Measurements from ENCODE around the gene FAXDC2.

The FAXDC2 gene, protein sequence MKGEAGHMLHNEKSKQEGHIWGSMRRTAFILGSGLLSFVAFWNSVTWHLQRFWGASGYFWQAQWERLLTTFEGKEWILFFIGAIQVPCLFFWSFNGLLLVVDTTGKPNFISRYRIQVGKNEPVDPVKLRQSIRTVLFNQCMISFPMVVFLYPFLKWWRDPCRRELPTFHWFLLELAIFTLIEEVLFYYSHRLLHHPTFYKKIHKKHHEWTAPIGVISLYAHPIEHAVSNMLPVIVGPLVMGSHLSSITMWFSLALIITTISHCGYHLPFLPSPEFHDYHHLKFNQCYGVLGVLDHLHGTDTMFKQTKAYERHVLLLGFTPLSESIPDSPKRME
- total RNA-seq, result 0 reads per million in 2 experiments

DNA sequence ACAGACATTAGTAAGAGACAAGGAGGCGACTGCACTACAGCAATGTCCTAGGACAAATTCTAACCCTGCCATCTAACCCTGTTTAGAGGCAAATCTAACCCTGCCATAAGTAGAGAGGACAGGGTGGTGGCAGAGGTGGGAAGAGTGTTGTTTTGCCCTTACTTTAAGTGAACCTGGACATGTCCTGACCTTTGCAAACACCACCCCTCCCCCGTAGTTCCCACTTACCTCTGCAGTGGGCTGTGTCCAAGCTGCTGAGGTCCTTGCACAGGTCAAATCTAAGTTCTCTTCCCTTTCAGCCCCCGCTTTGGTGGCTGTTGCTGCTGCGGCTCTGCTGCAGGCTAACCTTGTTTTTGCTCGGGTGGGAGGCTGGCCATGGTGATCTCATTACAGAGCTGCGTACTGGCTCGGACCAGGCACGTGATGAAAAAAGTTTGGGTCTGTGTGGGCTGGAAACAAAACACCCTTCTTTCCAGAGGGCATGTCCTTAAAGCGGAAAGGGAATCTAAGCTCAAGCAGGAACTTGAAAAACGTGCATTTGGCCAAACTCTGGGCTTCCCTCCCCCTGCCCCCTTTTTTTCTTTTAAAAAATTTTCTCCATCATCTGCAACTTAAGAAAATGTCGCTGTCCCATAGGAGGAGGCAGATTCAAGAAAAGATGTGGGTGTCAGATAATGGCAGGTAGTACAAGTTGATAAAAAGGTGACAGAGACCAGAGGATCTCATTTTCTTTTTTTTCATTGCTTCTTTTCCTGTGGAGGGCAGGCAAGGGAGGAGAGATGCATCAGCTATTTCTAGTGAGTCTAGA lies at the start of gene FAXDC2:
FAXDC2 (minus strand) TSS at position 349 of the 808 bp plus-strand sequence. CDS start 12,425 bp downstream, outside the sequence.
- no peak for DNase-seq (ENCODE audit: low read depth)

DNA sequence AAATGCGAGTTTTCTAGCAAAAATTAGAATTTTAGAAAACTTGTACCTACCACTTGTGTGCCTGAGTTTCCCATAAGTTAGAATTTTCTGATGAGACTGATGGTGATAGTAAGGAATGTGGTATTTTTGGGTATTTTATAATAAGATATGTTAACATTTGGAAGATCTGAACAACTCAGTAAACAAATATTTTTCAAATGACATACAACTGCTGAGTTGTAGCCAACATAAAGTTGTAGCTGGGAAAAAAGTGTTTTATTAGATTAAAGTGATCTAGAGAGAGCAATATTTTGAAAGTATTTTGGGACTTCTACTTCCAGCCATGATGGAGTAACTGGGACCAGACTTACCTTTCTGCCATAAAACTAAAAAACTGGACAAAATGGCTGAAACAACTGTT lies 49.7 kb upstream of the FAXDC2 start:
- no peak for DNase-seq (ENCODE audit: low read depth)

DNA sequence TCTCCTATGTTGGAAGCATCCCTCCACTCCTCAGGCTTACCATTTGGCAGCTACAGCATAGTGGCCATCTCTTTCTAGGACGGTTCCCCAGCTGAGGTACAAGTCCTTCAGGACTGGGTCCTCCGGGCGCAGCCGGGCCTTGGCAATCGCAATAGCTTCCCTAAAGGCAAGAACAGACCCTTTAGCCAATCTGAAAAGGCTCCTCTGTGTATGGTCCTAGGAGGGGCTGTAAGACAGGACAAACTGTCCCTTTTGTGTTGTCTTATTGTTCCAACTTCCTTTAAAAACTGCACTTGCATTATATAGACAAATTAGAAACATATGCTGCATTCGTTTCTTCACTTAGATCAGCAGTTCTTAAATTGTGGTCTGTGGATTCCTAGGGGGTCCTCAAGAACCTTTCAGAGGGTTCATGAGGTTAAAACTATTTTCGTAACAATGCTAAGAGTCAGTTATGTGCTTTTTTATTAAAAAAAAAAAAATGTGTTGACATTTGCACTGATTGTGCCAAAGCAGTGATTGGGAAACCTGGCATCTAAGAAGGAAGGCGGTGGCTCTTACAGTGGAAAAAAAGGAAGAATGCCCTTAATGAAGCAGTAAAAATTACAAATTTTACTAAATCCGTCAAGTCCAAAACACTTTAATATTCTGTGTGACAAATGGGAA lies 48.9 kb upstream of the FAXDC2 start:
- no peak for DNase-seq (ENCODE audit: low read depth)

DNA sequence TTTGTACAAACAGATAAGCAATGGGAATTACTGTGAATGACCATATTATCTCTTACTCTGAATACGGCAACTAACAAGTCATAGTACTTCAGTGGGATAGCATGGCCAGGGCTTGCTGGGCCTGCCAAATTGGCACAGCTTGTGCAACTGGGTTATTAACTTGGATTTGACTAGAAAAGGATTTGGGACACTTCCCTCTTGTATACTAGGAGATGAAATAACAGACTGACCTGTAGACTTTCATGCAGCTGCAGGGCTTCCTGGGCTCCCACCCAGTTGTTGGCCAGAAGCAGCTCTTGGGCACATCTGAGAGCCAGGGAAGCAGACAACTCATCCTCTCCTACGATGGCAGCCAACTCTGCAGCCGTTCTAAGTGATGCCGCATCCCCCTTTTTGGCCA lies 47.8 kb upstream of the FAXDC2 start:
- no peak for DNase-seq (ENCODE audit: low read depth)

DNA sequence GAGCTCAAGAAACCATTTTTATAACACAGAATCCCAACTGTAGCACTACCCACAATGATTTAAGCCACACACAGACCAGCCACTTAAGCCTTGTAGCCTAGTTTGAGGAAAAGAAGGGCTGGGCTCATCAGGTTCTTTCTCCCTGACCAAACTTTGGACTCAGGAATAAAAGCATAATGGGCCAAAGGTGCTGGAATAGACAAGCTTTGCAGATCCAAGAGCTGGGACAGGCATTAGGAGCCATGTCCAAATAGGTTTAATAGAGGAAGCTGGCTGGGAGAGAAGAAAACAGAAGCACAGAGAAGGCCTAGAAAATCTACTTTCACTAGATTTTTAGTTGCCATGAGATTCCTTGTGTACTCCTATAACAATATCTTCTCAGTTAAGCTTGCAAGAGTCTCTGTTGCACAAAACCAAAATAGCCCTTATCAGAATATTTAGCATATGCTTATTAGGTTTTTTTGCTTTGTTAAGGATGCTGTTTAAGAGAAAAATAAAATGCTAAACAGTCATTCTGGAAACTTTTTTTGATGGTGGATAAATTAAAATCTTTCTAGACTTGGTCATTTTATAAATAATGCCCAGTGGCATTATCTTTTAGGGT lies 46.3 kb upstream of the FAXDC2 start:
- DNase-seq (ENCODE audit: low read depth), result no peak

DNA sequence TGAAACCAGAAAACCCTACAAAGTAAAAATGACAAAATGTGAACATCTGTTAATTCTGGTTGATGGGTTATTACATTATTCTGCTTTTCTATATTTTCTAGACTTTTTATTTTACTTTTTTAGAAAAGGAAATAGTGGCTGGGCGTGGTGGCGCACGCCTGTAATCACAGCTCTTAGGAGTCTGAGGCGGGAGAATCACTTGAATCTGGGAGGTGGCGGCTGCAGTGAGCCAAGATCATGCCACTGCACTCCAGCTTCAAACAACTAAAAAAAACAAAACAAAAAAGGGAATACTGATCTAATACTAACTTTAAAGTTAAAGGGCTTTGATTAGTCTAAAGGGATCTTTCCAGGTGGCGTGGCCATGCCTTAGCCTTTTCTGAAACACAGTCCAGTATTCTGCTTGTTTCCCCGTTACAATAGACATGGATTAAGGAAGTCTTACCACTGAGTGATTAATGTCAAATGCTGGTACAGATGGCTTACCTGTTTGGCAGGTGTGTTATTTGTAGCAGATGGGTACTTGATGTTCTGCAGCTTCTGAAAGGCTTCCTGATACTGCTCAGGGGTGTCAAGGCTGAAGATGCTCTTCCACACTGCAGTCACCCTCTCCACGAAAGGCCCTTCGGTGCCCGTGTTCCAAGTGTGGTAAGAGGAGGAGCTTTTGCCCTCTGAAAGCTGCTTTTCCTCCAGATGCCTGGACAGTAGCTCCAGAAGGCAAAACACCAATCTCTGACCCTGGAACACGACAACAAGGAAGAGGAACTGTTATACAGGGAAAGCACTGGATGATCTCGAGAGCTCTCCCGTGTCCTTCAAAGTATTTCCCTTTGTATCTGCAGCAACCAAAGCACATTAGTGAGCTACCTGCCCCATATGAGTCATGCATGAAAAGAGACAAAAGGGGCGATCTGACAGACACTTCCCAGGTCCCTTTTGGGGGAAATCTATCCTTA lies 45.5 kb upstream of the FAXDC2 start:
- DNase-seq (ENCODE audit: low read depth), result no peak

DNA sequence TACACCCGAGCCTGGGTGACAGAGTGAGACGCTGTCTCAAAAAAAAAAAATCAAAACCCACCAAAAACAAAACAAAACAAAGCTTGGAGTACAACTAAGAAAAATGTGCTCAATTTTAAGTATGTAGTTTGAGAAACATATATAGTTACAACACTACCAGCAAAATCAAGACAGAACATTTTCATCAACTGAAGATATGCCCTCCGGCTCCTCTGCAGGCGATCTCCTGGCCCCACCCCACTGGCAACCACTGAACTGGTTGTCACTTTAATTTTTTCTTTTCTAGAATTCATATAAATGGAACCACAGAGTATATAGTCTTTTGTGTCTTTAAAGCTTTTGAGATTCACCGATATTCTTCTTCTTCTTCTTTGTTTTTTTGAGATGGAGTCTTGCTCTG lies 43.0 kb upstream of the FAXDC2 start:
- no peak for DNase-seq (ENCODE audit: low read depth)

DNA sequence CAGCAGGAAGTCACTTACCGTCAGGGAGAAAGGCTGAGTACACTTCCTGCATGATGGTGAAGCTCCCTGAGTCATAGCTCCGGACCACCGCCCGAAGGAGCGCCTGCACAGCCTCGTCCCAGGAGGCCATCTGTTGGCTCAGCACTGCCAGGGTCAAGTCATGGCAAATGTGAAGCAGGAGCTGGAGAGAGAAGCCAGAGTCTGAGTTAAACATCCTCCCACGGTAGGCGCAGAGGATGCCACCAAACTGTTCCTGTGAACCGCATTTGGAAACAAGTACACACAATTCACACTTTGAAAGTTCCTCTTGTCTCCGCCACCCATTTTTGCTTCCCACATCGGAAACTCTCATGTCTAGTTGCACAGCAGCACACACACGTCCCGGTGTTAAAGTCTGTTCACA lies 42.0 kb upstream of the FAXDC2 start:
- DNase-seq (ENCODE audit: low read depth), result no peak

DNA sequence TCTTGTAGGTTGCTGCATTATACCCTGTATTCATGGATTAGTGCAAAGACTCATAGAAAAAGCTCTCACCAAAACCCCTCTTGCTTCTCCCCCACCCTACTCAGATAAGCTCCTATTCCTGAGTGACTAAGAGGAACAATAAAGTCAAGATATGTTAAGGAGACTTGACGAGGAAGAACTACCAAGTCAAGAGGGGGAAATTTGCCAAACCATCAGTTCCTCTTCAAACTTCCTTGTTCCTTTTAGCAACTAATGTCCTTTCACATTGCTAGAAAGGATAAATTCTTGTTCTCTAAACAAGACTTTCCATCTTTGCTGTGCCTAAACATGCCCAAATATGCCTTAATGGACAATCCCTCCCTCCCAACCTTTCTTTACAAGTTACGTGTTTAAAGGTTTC lies 35.0 kb upstream of the FAXDC2 start:
- DNase-seq (ENCODE audit: low read depth), result no peak

DNA sequence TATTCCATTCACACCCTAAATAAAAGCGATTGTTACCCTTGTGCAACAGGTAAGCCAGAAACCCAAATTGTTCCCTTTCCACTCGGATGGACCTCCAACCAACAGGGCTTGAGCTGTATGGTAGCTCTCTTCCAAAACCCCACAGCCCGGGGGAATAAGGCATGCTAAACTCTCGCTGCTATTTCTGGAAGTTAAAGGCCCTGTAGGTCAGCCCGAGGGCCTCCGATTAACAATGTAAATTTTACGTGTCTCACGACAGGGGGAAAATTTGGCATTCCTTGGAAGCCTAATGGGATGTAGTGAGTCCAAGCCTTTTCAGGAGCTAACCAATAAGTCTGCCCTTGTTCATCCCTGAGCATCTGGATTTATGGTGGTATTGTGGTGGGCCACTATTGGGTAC lies 34.0 kb upstream of the FAXDC2 start:
- no peak for DNase-seq (ENCODE audit: low read depth)

DNA sequence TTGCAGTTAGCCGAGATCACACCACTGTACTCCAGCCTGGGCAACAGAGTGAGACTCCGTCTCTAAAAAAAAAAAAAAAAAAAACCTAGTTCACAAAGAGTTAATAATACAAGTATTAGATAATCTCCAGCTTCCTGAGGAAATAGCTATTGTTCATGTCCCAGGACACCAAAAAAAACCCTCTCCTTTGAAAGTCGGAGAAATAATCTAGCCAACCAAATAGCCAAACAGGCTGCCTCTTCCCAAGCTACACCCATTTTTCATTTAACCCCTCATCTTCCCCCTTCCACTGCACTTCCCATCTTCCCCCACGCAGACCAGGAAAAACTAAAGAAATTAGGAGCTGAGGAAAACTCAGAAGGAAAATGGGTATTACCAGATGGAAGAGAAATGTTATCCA lies 31.6 kb upstream of the FAXDC2 start:
- no peak for DNase-seq (ENCODE audit: low read depth)

DNA sequence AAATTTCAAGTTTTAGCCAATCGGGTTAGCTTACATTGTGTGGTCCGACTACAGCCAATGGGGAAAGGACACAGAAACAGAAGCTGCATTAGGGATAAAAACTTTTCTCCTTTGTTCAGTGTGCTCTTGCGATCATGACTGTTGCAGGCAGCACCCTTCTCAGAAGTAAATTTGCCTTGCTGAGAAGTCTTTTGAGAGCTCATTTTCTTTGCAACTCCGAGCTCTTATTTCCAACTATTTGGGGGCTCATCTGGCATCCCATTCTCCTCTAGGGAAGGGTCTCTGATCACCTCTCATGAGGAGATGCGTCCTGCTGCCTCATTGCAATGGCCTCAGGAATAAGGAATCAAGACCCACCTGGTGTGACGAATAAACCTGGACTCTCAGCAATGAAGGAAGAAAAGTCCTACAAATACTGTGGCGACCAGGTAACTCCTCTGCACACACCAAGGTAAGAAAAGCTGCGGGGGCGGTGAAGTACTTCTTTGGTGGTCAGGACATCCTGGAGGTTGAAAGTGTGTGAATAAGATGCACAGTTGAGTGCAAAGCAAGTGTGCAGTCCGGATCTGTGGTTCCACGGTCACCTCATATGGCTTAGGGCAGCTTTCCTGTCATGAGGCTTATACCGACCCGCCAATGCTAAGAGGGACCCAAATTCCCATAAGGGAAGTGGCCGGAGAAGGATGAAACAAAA lies 28.4 kb upstream of the FAXDC2 start:
- no peak for DNase-seq (ENCODE audit: low read depth)

DNA sequence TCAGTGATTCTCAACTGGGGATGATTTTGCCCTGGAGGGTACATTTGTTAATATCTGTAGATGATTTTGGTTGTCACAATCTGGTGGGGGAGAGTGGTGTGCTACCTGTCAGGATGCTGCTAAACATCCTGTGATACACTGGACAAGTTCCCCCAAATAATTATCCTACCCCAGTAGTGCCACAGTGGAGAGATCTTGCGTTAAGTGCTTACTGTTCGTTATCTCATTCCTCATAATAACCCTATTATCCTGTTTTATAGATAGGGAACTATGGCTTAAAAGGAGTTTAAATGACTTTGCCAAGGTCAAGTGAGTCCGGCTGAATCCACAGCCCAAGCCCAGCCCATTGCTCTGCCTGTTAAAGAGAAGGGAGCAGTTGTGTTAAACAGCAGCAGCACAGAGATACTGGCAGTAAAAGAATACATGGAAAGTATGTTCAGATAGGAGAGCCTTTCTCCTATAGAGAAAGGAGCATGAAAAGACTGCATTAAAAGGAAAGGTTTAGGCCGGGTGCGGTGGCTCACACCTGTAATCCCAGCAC lies 23.5 kb upstream of the FAXDC2 start:
- DNase-seq (ENCODE audit: low read depth), result no peak

DNA sequence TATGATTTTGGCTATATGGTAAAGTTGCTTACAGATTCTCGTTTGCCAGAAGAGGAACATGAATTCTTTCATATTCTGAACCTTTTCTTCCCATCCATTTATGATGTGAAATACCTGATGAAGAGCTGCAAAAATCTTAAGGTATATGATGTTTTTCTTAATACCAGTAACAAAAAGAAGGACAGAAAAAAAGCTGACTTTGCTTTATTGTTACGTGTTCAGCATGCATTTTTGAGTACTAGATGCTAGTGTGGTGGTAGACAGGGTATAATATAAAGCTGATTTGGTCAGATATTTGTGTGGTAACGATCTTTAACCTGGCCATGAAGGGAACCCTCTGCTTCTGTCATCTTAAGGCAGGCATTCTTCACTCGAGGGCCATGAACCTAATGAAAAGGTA lies 21.3 kb upstream of the FAXDC2 start:
- no peak for DNase-seq (ENCODE audit: low read depth)

DNA sequence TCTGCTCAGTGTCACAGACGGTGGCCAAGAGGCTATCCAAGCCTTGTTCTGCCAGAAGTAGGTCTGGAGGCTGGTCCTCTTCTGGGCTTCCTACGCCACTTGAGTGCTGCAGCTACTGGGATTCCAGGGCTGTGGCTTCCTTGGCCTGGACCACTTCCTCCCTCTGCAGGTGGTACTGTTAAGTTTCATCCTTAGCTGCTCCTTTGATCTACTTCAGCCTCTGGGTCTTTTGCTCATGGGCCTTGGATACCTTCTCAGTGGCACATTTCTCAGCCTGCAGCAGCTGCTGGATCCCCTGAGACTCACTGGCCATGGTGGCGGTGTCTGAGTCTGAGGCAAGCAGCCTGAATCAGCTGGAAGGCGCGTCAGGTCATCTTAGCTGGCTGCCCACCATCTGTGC lies 18.3 kb upstream of the FAXDC2 start:
- no peak for DNase-seq (ENCODE audit: low read depth)

DNA sequence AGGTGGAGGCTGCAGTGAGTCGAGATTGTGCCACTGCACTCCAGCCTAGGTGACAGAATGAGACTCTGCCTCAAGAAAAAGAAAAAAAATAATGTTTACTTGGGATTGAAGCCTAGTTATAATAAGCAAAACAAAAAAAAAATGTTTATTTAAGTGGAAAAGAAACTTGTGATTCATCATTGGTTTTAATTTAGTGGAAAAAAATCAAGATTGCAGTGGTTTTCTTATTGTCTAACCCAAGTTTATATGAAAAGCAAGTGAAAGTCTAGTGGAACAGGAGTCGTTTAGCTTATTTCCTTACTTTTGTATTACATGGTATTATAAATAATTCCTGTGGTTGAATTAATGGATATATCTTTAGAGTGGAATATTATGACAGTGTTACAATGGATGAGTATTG lies 16.4 kb upstream of the FAXDC2 start:
- DNase-seq (ENCODE audit: low read depth), result no peak

DNA sequence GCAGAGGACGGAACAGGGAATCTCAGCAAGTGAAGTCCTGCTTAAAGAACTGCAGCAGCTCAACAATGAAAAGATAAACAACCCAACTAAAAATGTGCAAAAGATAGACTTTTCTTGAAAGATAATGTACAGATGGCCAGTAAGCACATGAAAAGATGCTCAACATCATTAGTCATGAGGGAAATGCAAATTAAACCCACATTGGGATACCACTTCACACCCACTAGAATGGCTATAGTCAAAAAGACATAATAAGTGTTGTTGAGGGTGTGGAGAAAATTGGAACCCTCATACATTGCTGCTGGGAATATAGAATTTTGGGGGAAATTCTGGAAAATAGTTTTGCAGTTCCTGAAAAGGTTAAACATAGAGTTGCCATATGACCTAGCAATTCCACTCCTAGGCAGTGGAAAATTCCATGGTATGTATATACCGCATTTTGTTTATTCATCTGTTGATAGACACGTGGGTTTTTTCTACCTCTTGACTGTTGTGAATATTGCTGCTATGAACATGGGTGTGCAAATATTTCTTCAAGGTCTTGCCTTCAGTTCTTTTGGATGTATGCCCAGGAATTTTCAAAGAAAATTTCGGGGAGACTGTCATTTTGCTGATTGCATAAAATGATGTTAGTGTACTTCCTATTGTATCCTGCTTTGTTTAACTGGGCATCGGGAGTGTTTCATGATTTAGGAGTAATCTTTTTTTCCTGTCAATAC lies 15.2 kb upstream of the FAXDC2 start:
- DNase-seq (ENCODE audit: low read depth), result no peak

DNA sequence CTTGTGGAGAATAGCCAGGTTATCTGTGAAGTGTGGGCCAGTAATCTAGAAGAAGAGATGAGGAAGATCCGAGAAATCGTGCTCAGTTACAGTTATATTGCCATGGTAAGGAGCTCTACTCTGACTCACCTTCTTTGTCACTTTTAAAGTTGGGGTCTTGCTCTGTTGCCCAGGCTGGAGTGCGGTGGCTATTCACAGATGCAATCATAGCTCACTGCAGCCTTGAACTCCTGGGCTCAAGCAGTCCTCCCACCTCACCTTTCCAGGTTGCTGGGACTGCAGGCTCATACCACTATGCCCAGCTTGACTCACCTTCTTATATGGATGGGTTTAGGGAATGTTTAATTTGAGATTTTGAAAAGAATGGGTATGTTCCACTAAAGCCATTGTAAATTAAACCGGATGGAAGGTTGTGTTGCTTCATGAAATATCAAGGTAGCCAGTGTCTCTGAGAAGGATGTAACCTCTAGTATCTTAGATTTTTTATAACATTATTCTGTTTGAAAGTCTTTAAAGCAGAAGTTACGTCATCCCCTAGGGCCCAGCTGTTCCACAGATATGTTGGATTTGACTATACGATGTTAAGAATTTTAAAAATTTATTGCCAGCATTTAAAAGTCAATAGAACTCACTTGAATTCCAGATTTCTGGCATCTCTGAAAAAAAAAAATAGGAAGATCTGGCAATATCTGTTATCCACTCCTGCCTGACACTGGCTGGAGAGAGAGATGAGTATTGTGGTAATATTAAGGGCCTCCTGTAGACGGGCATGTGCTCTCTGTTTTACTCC lies 13.1 kb upstream of the FAXDC2 start:
- no peak for DNase-seq (ENCODE audit: low read depth)

DNA sequence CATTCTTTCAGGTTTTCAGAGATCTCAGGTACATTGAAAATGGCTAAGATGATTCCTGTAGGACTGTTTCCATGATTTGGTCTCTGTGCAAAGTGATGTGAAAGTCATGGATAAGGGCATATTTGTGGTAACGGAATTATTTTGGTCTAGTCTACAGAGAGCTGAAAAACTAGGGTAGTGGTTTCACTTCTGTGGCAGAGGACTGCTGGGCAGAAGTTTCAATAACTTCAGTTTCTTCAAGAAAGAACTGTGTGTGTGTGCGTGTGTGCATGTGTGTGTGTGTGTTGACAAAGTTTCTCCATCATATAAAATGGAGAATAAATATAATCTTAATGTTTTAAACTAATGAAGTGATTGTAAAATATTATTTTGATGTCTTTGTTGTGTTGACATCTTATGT lies 12.4 kb upstream of the FAXDC2 start:
- DNase-seq (ENCODE audit: low read depth), result no peak
